Type B pancreatic cell (in vitro differentiated cells): ENCODE results near the gene LYST. TPM values are rescaled to one million over a fixed set of nuclear protein-coding genes. Genes with fewer than 3 reads are reported as not detected.
"Not testable (repeated sequence)": the region's sequence is repeated elsewhere in the genome, so short reads cannot be mapped to it uniquely, and the experiment has no call there.

Source experiments
- DNase-seq: peaks from one replicate; pipeline ENCODE4 v3.0.0; 2021; ENCODE audit warnings: mixed read lengths; ENCODE audit not compliant: unreplicated experiment; ENCODE audit errors: extremely low spot score
- H3K27ac Mint-ChIP-seq: 2 replicates; pipeline ENCODE4 v1.8.0; 2021; ENCODE audit warnings: mild to moderate bottlenecking, mixed read lengths
- H3K27me3 Mint-ChIP-seq: 2 replicates; pipeline ENCODE4 v1.8.0; 2021; ENCODE audit warnings: mixed read lengths
- H3K36me3 Mint-ChIP-seq: 2 replicates; pipeline ENCODE4 v1.8.0; 2021; ENCODE audit warnings: mixed read lengths
- H3K4me1 Mint-ChIP-seq: one replicate; pipeline ENCODE4 v1.8.0; 2021; ENCODE audit warnings: mixed read lengths; ENCODE audit not compliant: unreplicated experiment
- H3K4me3 Mint-ChIP-seq: 2 replicates; pipeline ENCODE4 v1.8.0; 2021; ENCODE audit warnings: mild to moderate bottlenecking, mixed read lengths
- H3K9me3 Mint-ChIP-seq: 2 replicates; pipeline ENCODE4 v1.8.0; 2021; ENCODE audit warnings: mixed read lengths
- CTCF ChIP-seq: fragments of 200-600 bp; sonication (generic); conservative IDR thresholded peaks from 2 replicates; pipeline ENCODE4 v1.5.0; 2021; ENCODE audit warnings: antibody characterized with exemption, mild to moderate bottlenecking
- total RNA-seq: library from RNA; stranded (reverse); gene quantifications from 2 replicates; pipeline ENCODE4 v1.2.1, GENCODE V29; 2021; ENCODE audit warnings: low replicate concordance

Gene LYST
- total RNA-seq, 1 donor from 2014 or later = 9.7 TPM

GRCh38 chr1:235642011-235642942, 224.4 kb downstream of the LYST start:
- Mint-ChIP-seq H3K27me3 (peaks cover 12% of the 10 kb centered on the region), H3K4me1 (peaks cover 23% of the 10 kb centered on the region), H3K4me3 (peak overlapping the region; percentile 66), H3K27ac (peak overlapping the region; percentile 91), H3K9me3 (no peaks in the 10 kb centered on the region), H3K36me3 (peaks cover 11% of the 10 kb centered on the region)
- peak; percentile 53 for DNase-seq
- no peak for TF ChIP-seq CTCF

- Mint-ChIP-seq H3K4me1 (peaks cover 19% of the 10 kb centered on the region), H3K27ac (no peak overlapping the region), H3K4me3 (no peak overlapping the region), H3K36me3 (peaks cover 5% of the 10 kb centered on the region), H3K9me3 (no peaks in the 10 kb centered on the region), H3K27me3 (no peaks in the 10 kb centered on the region)
- TF ChIP-seq CTCF = no peak
- no peak for DNase-seq
Measured at GRCh38 chr1:235640580-235640979, 226.1 kb downstream of the LYST start.

- peak overlapping the region; percentile 71 for H3K27ac Mint-ChIP-seq
- H3K9me3 Mint-ChIP-seq = no peaks in the 10 kb centered on the region
- TF ChIP-seq CTCF = no peak
- H3K4me1 Mint-ChIP-seq = peaks cover 16% of the 10 kb centered on the region
- H3K27me3 Mint-ChIP-seq = no peaks in the 10 kb centered on the region
- no peak overlapping the region for H3K4me3 Mint-ChIP-seq
- DNase-seq = no peak
- peaks cover 5% of the 10 kb centered on the region for H3K36me3 Mint-ChIP-seq
Measured at GRCh38 chr1:235639226-235640205, 227.2 kb downstream of the LYST start.

GRCh38 chr1:235638612-235639011, 228.1 kb downstream of the LYST start:
- not testable (repeated sequence) for H3K36me3 Mint-ChIP-seq, H3K9me3 Mint-ChIP-seq, DNase-seq, H3K4me3 Mint-ChIP-seq, H3K27me3 Mint-ChIP-seq
- peaks cover 15% of the 10 kb centered on the region for H3K4me1 Mint-ChIP-seq
- H3K27ac Mint-ChIP-seq = peak overlapping the region; percentile 71

- no peak overlapping the region for H3K4me3 Mint-ChIP-seq
- H3K4me1 Mint-ChIP-seq = peaks cover 11% of the 10 kb centered on the region
- H3K9me3 Mint-ChIP-seq = no peaks in the 10 kb centered on the region
- no peaks in the 10 kb centered on the region for H3K27me3 Mint-ChIP-seq
- TF ChIP-seq CTCF = no peak
- H3K36me3 Mint-ChIP-seq = no peaks in the 10 kb centered on the region
- peak overlapping the region; percentile 41 for H3K27ac Mint-ChIP-seq
- no peak for DNase-seq
Measured at GRCh38 chr1:235637756-235638534, 228.8 kb downstream of the LYST start.
